GM10847 (cell line): ENCODE data around the gene KIAA1217.

Experiments used
- POLR2A ChIP-seq: IDR thresholded peaks from 2 replicates; pipeline ENCODE4 v1.6.1; 2011; ENCODE audit not compliant: insufficient read length; ENCODE audit errors: extremely low read depth

Gene KIAA1217

DNA sequence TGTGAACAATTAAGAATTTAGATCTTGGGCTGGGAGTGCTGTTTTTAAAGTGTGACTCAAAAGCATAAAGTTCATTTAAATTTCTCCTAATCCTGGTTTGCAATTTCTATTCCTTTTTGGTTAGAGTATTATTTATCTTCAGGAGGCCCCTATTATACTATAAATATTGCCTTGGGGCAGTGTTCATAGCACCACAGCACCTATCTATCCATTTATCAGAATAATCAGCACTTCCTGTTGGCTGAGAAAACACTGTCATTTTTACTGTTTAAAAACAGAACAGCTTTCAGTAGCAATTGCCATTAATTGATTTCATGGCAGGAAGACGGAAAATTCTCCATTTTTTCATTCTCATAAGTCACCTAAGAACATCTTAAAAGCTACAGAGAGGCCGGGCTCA lies 111.4 kb downstream of the KIAA1217 start:
- no peak for TF ChIP-seq POLR2A

DNA sequence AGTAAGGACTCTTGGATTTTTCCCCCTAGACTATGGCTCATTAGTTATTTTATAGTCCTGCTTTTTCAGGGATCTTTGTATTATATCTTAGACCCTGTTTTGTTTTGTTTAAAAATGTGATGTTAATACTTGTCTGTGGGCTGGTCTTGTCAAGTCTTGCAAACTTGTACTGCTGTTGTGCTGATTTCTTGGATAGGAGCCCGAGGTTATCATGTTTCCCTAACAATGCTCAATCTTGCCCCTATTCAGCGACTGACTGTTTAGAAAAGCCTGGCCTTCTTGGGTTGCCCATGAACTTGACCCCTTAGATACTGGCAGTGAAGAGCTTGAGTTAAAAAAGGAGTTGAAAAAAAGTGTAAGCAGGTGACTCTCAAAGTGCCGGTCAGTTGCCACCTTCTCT lies 115.7 kb downstream of the KIAA1217 start:
- no peak for TF ChIP-seq POLR2A

DNA sequence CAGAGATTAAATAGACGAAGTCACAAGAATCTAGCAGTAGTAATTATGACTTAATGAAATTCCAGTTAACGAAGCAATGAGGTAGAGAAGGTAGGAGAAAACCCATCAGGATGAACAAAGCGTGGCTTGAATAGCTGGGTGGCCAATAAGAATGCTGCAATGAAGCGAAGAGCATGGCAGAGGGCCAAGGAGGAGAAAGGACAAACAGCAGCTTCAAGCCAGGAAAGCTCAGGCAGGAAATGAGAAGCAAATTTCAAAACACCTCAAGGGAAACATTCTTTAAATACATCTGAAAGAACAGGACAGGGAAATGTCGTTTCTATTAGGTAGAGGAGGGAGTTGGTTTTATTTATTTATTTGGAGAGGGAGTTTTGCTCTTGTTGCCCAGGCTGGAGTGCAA lies 122.5 kb downstream of the KIAA1217 start:
- TF ChIP-seq POLR2A = no peak

DNA sequence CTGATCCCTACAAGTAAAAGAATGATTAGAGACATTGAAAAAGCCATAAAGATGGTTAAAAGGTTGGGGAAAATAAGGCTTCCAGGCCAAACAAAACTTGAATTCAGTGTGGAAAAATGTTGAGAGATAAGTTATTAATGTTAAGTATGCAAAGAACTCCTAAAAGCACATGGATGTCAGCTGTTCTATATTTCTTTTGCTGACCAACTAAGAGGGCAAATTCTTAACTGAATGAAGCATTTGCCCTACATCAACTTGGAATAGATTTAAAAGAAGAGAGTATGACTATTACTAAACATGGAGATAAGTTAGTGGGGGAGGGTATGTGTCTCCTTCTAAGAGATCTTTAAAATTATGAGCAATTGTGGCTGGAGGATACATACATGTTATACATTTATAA lies 124.8 kb downstream of the KIAA1217 start:
- no peak for TF ChIP-seq POLR2A

DNA sequence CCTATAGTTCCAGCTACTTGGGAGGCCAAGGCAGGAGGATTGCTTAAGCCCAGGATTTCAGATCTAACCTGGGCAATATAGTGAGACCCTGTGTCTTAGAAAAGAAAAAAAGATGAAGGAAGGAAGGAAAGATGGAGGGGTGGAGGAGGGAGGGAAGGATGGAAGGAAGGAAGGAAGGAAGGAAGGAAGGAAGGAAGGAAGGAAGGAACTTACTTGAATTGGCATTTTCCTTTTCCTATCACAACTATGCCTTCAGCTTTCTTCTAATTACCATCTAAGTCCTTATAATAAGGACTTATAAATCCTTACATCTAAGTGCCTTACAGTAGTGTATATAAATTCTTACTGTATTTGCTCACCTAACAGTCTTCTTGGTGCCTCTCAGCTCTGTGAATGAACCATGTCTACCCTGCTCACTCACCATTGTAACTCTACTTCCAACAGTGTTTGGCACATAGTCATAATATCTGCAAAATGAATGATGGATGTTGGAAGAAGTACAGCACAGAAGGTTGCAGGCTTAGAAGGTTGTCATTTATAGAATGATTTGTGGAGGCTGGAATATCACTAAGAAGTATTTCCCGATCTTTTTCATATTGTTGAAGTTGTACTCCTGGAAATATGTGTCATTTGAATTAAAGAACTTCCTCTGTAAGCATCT lies 125.5 kb downstream of the KIAA1217 start:
- no peak for TF ChIP-seq POLR2A

DNA sequence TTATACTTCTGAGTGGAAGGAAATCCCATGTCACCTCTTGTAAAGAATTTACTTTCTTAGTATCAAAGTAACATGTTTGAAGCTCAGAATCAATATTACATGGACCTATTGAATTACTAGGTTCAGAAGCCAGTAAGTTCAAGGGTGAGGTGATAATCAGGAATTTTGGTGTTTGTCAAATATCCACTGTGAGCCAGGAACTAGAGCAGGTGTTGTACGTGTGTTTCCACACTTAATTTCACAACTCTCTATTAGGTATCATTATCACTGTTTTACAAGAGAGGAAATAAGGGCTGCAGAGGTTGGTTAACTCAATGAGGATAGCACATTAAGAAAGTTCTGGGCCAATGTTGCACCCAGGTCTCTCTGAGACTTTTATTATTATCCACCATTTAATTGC lies 130.4 kb downstream of the KIAA1217 start:
- TF ChIP-seq POLR2A = no peak

DNA sequence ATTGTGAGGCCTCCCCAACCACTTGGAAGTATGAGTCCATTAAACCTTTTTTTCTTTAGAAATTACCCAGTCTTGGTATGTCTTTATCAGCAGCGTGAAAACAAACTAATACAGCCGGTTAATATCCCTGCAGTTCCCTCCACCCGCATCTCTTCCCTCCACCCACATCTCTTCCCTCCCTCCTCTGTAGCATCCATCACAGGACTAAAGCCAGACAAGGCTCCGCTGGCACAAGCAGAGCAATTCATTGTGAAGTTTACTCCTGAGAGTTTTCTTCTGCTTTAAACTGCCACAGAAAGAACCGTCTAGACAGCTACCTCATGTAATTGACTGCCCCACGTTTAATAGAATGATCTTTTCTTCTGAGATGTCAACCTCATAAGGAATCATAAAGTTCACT lies 131.5 kb downstream of the KIAA1217 start:
- no peak for TF ChIP-seq POLR2A

DNA sequence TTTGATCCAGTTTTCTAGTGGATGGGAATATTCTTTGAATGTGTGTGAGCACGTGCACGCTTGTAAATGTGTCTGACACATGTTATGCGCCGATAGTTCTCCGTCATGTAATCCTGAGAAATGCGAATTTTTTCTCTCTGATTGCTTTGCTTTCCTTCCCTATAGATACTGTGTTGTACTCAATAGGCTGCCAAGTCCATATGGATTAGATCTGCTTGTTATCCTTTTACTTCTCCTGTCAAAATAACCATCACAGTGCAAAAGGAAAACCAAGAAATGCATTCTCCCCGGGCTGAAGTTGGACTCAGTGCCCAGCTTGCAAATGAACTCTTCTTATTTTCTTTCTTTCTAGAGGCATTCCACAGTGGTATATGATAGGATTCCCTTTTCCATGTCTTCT lies 131.9 kb downstream of the KIAA1217 start:
- no peak for TF ChIP-seq POLR2A

DNA sequence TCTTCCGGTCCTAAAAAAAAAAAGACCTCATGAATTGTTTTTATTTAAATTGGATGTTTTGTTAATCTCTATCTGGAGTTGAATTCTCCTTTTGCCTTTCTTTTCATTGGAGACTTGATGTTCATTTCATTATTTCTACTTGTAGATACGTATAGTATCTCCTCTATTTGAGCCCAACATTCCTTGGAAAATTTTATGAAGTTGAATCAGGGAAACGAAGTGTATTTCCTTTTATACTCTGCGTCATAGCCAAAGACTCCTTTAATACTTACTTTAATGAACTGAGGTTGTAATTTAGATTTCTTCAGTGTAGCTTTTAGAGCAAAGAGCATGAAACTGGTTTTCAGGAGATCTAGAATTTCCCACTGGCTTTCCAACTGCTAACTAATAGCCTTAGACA lies 132.4 kb downstream of the KIAA1217 start:
- TF ChIP-seq POLR2A = no peak

DNA sequence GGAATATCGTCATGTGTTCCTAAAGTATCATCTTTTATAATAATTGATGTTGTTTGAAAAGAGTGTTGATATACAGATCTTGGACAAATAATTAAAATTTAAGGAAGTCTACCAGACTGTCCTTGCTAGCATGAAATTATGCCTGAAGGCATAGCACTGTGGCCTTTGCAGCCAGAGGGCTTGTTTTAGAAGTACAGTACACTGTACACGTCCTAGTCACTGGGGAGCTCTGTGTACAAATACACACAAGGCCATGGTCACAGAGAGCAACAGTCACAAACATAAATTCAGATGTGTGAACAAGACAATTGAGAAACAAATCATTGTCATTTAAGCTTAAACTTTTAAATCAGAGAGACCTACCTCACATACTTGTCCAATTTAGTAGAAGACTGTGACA lies 133.0 kb downstream of the KIAA1217 start:
- TF ChIP-seq POLR2A = no peak

DNA sequence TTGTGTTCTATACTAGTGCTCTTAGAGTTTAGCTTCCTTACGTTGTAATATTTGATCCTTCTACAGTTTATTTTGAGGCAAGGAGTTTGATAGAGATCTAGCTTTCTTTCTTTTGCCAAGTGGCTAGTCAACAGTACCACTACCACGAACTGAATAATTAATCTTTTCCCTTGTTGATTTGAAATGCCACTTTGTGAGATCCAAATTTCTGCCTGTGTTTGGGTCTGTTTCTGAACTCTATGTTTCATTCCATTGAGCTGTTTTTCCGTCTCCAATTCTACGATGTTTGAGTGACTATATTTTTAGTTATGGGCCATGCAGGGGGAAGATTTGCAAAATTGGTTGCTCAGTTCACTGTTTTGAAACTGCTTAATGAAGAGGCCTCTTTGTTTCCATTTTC lies 134.7 kb downstream of the KIAA1217 start:
- TF ChIP-seq POLR2A = no peak

DNA sequence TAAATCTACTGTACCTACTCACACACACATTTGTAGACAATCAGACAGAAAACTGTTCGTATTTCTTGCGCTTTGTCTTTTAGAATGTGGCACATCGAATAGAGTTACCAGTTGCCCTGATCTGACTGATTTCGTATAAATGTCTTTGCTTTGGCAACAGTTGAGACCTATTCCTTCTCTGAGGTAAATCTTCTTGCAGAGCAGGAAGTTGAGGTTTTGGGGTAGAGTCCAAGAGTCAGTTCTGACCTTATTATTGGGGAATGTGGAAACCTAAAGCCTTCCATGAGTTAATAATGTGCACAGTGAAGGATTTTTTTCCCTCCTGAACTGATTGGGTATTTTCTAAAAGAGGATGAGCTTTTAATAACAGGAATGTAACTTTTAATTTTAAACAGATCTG lies 135.3 kb downstream of the KIAA1217 start:
- TF ChIP-seq POLR2A = no peak

DNA sequence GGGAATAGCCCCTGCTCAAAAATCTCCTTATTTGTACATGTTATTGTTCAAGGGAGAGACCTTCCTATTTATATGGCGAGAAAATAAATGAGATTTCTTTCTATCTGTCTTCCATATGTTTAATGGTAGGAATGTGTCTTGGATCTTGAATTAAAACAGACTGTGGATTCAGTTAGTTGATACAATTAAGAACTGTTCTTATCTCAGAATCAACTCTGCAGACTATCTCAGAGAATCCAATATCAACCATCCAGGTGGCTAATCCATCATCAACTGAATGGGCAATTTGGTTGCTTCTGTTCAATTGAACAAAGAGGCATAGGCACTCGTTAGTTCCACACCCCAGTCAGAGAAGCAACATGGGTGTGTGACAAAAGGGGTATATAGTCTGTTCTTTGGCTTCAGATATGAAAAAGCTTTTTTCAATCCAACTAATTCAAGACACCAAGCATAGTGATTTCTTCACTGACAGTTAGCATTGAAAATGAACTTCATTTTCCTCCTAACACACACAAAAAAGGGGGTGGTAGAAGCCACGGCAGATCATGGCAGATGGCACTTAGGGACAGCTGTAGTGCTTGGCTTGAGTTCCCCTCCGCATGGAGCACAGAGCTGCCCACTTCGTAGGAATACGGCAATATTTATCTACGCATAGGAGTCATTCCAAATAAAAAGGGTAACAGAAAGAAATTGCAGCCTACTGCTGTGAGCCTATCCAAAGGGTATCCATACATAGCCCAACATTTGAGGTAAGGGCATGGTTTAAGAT lies 135.9 kb downstream of the KIAA1217 start:
- TF ChIP-seq POLR2A = no peak

DNA sequence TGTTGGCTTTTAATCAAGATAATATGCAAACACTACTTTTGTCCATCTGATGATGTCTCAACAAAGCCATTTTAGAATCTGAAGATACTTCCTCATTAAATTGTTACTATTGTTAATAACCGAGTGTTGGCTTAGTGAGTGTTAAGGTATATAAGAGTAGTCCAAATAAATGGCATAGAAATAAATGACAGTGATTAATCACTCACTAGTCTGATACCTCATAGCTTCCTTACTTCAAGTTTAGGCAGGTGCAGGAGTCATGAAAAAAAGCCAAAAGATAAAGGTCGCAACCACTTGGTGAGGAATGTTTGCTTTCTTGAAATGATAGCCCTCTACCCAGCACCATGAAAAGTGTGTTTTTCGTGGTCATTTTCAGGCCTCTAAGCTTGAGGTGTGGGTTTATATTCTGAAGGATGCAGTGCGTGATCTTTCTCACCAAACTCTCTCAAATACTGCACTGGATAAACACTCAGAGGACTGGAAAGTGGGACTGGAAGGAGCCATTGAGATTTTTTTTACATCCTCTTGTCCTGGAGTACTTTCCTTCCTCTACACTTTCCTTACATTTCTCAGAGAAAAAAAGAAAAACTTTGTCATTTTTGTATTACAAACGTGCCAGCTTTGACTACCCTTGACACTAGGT lies 138.1 kb downstream of the KIAA1217 start:
- TF ChIP-seq POLR2A = no peak

DNA sequence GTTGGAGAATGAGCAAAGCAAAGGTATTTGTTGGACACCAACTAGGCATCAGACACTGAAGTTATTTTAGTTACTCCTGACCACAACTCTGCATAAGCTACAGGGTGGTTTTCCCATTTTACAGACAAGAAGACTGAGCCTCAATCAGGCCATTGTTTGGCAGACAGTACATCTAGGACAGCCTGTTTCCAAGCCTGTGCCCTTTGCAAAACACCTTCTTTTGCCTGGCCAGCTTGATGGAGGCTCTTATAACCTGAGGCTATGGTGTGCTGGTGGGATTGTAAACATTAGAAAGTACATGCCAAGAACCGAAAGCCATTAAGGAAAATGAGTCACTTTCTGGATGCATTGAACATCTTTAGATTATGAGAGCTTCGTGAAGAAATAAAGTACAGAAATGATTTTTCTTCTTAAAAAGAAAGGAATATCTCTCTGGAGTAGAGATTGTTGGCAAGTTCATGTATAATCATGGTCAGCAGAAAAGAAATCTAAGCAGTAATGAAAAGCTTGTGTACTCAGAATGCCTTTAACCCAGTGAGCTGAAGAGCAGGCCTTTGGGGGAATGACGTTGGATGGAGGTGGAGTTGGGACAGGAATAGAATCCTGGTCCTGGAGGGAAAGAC lies 140.6 kb downstream of the KIAA1217 start:
- no peak for TF ChIP-seq POLR2A
